Ecto neural progenitor cell (in vitro differentiated cells): Measurements from ENCODE around the gene ARSJ.
"Not testable (repeated sequence)": the region's sequence is repeated elsewhere in the genome, so short reads cannot be mapped to it uniquely, and the experiment has no call there.

ENCODE experiments used
- DNase-seq: peaks from one replicate; pipeline ENCODE4 v3.0.0-alpha.2; 2018; ENCODE audit warnings: low spot score

Gene ARSJ

DNA sequence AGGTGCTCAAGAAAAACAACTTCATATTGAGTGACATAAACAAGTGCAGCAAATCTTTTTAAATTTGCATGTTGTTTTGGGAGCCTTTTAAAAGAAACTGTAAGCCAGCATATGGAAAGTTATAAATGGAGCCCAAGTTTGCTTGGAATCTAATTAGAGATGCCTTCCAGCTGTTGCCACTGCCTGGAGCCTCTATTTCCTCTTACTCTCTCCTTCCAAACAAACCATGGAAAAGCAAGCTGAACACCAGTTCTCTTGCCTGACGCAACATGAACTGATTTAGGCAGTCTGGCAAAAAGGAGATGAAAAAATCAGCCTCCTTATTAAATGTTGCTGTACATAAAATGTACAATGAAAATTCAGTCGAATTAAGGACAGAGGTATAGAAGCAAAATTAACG is 21.5 kb downstream of the ARSJ start:
- no peak for DNase-seq

DNA sequence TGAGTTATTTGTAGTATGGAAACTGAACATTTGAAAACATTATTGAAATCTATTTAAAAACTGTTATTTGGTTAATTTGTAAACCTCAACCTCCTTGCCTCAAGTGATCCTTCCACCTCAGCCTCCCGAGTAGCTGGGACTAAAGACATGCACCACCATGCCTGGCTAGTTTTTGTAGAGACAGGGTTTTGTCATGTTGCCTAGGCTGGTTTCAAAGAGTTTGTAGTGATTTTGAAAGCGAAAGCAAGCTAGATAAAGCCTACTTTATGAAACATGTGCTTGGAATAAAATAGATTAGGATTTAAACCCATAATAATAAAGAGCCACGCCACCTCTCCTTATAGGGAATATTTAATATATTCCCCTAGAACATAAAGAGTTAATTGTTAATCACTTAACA is 23.5 kb downstream of the ARSJ start:
- no peak for DNase-seq

DNA sequence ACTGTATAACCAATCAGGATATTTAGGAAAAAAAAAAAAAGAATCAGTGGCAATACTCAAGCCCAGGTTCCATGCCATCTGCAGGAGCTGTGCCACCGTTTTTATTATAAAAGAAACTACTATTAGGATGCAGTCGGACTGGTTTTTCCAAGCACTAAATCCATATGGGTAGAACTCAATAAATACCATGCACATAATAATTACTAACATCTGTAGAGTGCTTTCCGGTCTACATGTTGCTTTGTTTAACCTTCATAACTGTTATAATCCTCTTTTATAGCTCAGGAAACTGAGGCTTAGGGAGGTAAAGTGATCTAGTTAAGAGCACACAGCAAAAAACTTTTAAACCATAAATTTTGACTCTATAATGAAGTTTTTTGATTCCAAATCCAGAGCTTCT is 24.0 kb downstream of the ARSJ start:
- DNase-seq: no peak

DNA sequence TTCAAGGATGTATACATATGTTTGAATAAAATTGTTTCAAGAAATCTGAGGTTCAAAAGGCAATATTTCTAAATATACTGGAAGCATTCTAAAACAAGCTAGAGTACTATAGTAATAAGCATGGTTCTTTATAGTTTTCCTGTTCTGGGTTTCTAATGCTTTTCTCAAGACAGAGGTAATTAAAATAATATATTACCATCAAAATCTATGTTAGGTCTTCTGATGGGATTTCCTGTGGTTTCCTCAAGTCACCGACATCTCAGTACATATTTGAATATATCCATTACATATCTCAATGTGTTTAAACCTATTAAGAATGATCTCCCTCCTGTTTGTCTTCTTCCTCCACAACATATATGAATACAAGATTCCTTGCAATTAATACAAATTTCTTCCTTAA is 25.6 kb downstream of the ARSJ start:
- DNase-seq: no peak

DNA sequence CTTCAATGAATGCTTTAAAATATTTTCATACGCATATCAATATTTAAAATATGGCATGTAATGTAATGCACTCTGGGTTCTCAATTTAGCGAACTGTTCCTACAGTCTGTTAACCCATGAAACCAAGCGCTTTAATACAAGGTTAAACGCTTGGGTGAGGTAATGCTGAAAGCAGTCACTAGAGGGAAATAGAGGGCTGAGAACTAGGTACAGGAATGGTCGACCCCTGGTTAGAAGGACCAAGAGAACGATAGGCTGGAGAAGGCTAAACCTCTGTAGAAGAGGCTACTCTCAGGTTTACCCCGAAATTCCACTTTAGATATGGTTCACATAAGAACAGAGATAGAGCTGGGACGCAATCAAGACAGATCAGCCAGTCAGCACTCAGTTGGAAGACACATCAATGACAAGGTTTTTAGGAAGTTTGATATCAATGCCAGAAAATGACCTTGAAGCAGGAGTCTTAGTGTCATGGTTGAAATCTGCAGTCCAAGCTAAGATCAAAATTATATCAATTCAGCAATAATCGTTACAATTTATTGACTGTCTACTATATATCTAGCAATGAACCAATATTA is 26.9 kb downstream of the ARSJ start:
- peak; percentile 48 for DNase-seq

DNA sequence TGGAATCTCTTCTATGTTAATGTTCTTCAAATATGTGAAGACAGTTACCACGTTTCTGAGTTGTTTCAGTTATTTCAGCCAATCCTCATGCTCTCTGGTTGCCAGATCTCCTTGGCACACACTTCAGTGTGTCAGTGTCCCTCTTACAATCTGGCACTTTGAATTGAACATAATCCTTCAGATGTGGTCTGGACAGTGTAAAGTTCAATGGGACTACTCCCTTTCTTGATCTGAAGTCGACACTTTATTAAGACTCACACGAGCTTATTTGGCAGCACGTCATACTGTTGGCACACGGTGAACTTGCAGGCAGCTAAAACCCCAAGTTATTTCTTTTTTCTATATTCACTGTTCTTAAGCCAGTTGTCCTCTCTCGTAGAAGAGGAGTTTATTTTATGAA is 28.2 kb downstream of the ARSJ start:
- no peak for DNase-seq

DNA sequence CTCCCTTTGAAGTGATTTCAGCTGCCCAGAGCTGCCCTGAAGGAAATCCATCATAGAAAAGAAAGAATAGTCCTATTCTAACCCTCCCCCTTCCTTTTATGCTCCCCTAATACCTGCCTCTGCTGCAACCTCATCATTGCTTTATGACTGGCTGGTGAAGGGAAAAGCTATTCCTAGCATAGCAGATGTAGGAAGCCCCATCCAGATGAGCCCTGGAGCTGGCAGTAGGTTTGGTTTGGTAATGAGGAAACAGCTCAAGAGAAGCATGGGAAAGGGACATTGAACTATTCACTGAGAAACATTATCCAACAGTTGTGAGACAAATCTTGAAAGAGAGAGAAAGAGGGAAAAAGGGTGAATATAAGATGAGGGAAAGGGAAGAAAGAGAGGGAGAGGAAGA is 29.2 kb downstream of the ARSJ start:
- no peak for DNase-seq

DNA sequence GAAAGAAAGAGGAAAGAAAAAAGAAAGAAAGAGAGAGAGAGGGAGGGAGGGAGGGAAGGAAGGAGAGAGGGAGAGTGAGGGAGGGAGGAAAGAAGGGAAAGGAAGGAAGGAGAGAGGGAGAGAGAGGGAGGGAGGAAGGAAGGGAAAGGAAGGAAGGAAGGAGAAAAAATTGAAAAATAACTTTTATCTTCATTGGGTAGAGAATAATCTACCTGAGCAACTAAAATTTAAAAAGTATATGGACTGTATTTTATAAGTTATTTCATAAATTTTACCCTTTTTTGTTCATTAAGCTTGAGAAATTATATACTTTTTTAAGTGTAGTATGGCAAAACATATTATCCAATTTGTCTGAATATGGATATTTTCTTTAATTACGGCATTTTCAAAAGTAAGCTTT is 32.0 kb downstream of the ARSJ start:
- no peak for DNase-seq

DNA sequence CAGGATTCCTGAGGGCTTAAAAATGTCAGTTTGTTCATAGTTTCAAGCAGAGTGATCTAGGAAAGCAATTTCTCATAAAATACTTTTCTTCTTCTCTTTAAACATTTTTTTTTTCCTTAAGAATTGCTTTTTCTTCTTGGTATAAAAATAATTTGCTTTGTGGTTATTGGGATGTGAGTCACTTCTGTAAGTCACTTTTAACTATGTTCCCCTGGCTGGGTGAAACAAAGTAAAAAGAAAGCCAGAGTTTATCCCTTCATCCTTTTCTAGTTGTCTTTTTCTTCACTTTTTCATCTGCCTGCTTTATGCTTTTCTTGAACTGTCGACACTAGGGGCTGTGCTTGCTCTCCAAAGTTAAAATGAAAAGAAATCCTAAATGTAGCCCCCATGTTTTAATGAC is 33.5 kb downstream of the ARSJ start:
- DNase-seq: no peak

DNA sequence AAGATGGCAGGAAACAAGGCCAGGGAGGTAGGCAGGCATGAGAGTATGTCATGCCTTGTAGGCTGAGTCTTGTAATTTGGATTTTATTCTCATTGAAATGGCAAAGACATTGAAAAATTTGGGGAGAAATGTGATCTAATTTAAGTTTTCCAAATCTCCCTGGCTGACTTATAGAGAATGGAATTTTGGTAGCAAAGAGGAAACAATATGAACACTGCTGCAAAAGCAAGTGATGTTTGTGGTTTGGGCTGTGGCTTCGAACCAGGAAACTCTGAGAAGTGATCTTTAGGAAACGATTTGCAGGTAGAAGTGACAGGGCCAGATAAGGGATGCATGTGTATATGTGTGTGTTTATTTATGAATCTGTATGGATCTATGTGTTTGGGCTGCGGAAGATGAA is 35.6 kb downstream of the ARSJ start:
- DNase-seq: no peak

DNA sequence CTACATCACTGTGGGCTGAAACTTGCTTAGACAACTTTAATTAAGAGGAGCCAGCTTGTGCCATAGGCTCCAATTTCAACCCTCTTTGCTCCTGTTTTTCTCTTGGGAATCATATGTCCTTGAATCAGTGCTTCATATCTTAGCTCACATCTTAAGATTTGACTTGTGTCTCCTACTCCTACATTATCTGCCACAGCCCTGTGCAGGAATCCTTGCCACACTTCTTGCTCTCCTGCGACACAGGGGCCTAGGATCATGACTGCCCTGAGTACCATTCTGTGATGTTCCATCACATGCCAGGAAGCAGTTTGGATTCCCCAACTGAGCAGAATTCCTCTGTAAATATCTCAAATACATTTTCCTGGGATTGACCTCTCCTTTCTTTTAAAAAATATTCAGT is 36.4 kb downstream of the ARSJ start:
- DNase-seq: no peak

DNA sequence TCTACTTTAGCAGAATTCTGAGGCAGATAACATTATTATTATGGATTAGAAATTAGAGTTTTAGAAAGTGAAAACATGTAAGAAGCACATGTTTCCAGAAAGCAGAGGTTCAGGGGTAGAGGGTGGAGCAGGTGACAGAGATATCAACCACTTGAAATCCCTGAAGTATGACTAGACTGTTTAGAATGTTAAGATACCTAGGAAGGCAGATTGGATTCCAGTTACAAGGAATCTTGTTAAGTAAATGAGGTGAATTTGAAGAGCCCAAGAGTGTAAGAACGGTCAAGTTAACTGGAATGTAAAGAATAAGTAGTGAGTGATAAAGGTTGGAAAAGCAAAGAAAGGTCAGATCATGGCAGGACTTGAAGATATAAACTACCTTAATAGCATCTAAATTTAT is 37.6 kb downstream of the ARSJ start:
- no peak for DNase-seq

DNA sequence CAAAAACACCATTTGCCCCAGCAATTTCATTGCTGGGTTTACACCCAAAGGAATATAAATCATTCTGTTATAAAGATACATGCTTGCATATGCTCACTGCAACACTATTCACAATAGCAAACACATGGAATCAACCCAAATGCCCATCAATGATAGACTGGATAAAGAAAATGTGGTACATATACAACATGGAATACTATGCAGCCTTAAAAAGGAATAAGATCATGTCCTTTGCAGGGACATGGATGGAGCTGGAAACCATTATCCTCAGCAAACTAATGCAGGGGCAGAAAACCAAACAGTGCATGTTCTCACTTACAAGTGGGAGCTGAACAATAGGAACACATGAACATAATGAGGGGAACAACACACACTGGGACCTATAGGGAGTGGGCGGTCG is 39.3 kb downstream of the ARSJ start:
- not testable (repeated sequence) for DNase-seq

DNA sequence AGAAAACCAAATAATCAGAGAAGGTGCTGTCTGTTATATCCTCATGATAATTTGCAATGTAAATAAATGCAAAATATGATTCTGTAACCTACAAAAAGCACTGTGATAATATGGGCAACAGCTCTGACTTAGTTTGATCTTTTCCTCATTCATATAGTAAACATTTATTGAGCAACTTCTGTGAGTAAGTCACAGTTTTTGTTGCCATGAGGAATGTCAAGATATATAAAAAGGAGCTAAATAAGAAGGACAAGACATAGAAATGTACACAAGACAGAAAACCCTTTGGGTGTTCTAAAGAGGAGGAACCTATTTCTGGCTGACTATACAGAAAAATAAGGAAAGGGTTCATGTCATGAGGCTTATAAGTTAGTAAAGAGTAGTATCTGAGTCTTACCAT is 44.3 kb downstream of the ARSJ start:
- no peak for DNase-seq

DNA sequence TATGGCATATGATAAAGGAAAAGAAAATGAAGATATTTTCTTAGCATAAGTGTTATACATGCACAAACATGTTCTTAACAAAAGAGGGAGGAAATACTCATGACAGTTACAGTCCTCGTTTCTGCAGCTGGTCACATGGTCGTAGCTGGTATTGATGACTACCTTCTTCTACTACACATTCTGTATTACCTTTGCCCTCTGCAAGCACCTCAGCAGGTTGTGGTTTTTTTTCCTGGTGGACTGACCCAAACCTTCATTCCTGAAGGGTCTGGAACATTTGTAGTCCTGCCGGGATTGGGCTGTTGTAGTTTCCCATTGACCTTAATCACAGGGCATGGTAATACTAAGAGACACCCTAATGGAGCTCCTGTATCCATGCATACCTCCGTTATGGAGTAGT is 54.7 kb downstream of the ARSJ start:
- DNase-seq: not testable (repeated sequence)

DNA sequence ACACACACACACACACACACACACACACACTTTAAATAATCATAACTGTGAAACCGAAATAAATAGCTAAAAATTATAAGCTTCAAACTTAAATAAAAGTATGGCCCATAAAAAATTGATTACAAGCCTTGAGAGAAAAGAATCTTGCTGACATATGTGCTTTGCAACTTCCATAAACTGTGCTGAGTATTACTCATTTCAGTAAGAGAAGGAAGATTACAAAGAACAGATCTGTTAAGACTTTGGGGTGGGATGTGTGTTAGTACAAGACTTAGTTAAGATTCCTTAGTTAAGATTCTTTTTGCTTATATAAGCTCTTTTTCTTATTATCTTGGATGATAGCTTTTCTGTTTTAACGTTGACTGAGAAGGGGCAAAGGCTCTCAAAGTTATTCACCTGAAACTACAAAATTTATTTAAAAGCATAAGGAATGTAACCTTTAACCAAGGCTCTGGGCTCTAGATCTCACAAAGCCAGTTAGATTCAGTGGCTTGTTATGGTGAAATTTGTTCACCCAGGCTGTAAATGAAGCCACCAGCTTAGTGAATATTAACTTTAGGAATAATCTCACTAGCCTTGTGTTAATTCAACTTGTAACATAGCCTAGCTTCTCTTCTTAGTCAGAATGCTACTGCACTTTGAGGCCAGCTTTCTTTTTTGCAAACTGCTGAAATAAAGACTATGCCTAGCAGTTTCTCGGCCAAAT is 58.2 kb downstream of the ARSJ start:
- no peak for DNase-seq

DNA sequence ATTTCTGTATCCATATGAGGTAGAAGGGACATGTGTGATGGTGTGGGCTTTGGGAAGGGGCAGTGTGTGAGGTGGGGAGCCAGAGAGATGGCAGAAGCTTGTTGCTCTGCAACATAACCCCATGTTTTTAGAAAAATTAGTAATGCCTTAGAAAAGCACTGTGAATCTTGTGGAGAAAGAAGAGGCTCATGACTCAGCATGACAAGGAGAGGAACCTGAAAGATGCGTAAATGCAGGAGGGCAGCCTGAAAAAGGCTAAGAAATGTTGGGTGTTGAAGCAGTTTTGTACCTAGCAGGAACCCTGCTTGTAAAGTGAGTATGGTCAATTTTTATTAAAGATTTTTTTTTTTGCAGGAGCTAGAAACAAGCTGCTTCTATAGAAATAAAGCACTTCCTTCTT is 59.8 kb downstream of the ARSJ start:
- DNase-seq: no peak

DNA sequence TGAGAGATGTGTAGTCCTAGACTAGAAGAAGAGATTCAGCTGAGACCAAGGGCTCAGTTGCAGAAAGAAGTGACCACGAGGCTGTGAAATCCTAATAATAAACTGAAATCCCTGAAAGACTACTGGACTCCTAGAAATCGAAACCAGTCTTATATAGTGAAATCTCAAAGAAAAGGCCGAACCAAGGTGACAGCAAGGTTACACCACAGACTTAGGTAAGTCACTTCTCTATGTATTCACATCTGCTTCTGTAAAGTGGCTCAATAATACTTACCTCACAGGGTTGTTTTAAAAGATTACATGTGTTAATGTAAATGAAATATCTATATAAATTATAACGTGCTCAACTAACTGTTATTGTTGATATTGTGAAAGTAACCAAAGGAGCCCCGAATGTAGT is 60.3 kb downstream of the ARSJ start:
- DNase-seq: no peak

DNA sequence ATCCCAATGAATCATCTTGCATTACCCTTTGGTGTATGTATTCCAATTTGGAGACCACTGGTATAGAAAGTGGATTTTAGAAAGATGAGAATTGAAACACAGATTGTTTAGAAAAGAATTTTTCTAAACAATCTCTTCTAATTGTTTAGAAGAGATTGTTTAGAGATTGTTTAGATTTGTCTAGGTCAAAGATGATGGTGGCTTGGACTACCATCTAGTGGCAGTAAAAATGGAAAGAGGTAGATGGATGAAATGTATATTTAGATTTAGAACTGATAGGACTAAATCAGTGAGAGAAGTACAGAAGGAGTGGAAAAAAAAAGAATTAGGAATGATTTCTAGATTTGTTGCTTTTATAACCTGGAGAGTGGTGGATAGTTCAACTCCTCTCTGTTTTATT is 70.6 kb downstream of the ARSJ start:
- DNase-seq: no peak

DNA sequence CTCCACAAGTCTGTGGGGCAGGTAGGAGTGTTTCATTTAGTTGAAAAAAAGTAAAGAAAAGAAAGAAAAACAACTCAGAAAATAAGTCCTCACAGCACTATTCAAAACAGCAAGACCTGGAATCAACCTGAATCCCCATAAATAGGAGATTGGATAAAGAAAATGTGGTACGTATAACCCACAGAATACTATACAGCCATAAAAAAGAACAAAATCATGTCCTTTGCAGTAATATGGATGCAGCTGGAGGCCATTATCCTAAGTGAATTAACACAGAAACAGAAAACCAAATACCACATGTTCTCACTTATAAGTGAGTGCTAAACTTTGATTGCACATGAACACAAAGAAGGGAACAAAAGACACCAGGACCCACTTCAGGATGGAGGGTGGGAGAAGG is 71.9 kb downstream of the ARSJ start:
- no peak for DNase-seq

DNA sequence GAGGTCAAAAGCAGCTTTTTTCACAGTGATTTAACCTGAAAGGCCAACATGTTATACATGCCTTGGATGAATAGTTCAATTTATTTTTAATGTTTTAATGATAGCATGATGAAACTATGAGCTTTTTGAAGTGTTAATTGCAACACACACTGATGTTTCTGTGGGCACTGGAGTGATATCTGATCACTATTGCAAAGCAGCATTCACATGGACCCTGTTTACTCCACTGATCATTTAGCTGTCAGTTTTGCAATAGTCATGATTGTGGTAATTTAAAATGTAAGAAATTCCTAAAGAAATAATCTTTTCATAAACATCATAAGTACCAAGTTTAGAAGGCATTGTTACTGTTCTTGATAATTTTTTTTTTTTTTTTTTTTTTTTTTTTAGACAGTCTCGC is 74.1 kb downstream of the ARSJ start:
- DNase-seq: no peak

DNA sequence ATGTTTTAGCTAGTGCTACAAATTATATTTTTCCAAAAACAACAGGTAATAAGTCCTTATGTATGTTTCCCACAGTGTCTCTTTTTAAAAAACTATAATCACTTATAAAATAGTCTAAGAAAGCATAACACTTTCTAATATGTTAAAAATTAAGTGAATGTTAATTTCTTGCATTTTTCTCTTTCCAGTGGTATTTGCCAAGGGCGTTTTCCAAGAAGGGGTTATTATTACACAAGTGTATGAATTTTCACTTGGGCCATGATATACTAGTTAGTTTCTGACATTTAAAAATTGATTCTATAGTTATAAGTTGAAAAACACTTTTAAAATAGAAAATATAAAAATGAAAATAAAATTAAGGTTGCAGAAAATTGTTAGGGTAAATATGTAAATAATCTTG is 74.6 kb downstream of the ARSJ start:
- DNase-seq: no peak

DNA sequence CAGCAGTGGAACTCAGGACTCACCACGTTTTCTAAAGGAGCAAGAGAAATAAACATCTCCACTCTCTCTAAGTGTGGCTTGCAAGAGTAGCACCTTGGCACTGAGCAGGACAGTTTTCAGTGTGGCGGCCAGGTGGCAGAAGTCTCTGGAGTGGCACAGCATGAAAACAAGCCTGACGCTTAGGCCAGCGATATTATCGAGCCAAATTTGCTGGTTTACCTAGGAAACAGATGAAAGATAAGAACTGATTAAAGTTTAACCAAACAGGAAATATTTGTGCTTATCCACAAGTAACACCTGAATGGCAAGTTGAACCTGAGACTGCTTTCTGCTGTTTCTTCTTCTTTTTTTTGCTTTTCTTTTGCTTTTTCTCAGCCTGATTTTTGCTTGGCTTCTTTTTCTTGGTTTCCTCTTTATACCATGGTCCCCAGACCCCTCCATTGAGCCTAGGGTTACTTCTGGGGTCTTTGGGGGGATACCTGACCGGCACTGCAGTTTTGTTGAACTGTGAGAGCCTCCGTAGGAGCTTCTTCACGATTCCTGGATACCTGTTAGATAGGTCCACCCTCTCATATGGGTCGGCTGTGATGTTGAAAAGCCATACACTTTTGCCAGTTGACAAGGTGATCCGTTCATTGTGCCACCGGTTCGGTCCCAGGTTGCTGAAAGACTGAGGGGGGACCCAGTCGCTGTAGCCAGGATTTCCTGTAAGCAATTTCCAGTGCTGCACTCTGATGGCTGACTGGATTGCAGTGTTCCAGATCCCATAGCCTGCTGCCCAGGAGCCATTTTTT is 77.3 kb downstream of the ARSJ start:
- no peak for DNase-seq
